H1 (cell line): Measurements from ENCODE around the gene NOP9. TPM values are rescaled to one million over a fixed set of nuclear protein-coding genes. Genes with fewer than 3 reads are reported as not detected.

Experiments used
- PHF8 ChIP-seq: fragments of 200-600 bp; sonication (generic); conservative IDR thresholded peaks from 2 replicates; pipeline ENCODE4 v1.7.1; 2012; ENCODE audit warnings: low read depth, mild to moderate bottlenecking, inconsistent platforms, low read length, moderate library complexity
- polyA plus RNA-seq, 7 experiments: library from polyadenylated mRNA; depleted of rRNA in 3 of 7; stranded (reverse) in 5 of 7; unstranded in 2 of 7; fragments of >200 nt in 5 of 7; fragments of 200-250 nt in 2 of 7; gene quantifications; 1 replicate in 5 of 7; 2 replicates in 1 of 7; 4 replicates in 1 of 7; pipeline versions ENCODE4 v1.2.1 to v1.2.3, GENCODE V29; 2011 to 2013; ENCODE audit warnings: missing spikeins in 2 of 7, mixed read lengths in 2 of 7
- total RNA-seq: library from RNA; stranded (reverse); fragmentation: NEBNext Ultra II Directional; extraction: Animal tissue kit (Norgen Biotek cat#: 25700); gene quantifications from 2 replicates; pipeline ENCODE4 v1.2.1, GENCODE V29; 2021

NOP9 gene
- total and polyA plus RNA-seq, 2 of the 8 experiments (the other 6 are each of a cell fraction or from before 2014, with no cell fraction given), result 17.8 to 34.8 TPM

DNA sequence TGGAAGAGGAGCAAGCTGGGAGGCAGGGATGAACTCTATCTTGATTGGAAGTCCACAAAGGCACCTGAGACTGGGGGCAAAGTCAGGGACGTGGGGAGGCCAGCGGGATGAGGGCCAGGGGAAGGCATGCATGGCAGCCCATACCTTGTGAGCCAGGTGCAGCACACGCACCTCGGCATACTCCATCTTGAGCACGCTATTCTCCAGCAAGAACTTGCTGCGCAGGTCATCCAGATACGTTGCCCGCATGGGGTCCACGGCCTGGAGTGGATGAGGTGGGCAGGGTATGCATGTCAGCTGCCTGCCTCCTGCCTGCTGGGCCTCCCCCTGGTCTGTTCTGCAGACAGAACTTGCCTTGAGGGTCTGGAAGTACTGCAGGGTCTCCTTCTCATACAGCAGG, 32.1 kb upstream of the NOP9 start (continued):
- no peak for TF ChIP-seq PHF8
